Immature natural killer cell (primary cell): ENCODE measurements around the gene PNPLA5. TPM values are rescaled to one million over a fixed set of nuclear protein-coding genes. Genes with fewer than 3 reads are reported as not detected.

Experiments
- DNase-seq, 3 donors: peaks; one replicate each; pipeline ENCODE4 v3.0.0; 2022; ENCODE audit warnings: mixed read lengths in 1 of 3
- H3K27ac Mint-ChIP-seq, 6 donors: one replicate each; pipeline ENCODE4 v1.8.0; 2020; ENCODE audit warnings: mixed read lengths in 6 of 6, mild to moderate bottlenecking in 5 of 6, inconsistent platforms in 4 of 6, moderate library complexity in 3 of 6
- H3K27me3 Mint-ChIP-seq, 3 donors: one replicate each; pipeline ENCODE4 v1.8.0; 2020 to 2021; ENCODE audit warnings: low read depth in 3 of 3, mild to moderate bottlenecking in 3 of 3, mixed read lengths in 3 of 3, moderate library complexity in 3 of 3, inconsistent platforms in 1 of 3
- H3K36me3 Mint-ChIP-seq, 3 donors: one replicate each; pipeline ENCODE4 v1.8.0; 2020; ENCODE audit warnings: mixed read lengths in 3 of 3, inconsistent platforms in 2 of 3, mild to moderate bottlenecking in 2 of 3
- H3K4me1 Mint-ChIP-seq, 2 donors: one replicate each; pipeline ENCODE4 v1.8.0; 2020; ENCODE audit warnings: inconsistent platforms in 2 of 2, mild to moderate bottlenecking in 2 of 2, mixed read lengths in 2 of 2, moderate library complexity in 1 of 2
- H3K4me3 Mint-ChIP-seq, 5 donors: one replicate each; pipeline ENCODE4 v1.8.0; 2020; ENCODE audit warnings: mild to moderate bottlenecking in 5 of 5, mixed read lengths in 5 of 5, inconsistent platforms in 3 of 5, moderate library complexity in 3 of 5
- H3K9me3 Mint-ChIP-seq, 6 donors: one replicate each; pipeline ENCODE4 v1.8.0; 2020; ENCODE audit warnings: mild to moderate bottlenecking in 6 of 6, mixed read lengths in 6 of 6, inconsistent platforms in 4 of 6, moderate library complexity in 3 of 6
- polyA plus RNA-seq, 3 donors: library from polyadenylated mRNA; unstranded; fragments of 300-500 nt; fragmentation: Illumina TruSeq; gene quantifications; one replicate each; pipeline ENCODE4 v1.2.3, GENCODE V29; 2021

PNPLA5 gene
- polyA plus RNA-seq, 3 donors from 2014 or later, result not detected

DNA sequence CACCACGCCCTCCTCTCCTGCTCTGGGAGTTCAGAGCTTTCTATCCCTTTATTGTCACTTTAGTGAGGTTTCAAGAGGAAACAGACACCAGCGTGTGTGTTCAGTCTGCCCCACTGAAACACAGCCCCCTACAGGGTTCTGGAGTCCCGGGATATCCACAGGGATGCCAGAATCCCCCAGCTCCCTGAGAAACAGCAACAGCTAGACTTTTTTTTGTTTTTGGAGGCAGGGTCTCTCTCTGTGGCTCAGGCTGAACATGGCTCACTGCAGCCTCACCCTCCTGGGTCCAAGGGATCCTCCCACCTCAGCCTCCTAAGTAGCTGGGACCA, 39.9 kb downstream of the PNPLA5 start:
- no peak overlapping the region for H3K27ac Mint-ChIP-seq
- no peak for DNase-seq
- no peaks in the 10 kb centered on the region for H3K9me3 Mint-ChIP-seq
- no peaks in the 10 kb centered on the region for H3K4me1 Mint-ChIP-seq
- peaks cover 1 to 21% (median 7%) of the 10 kb centered on the region in 3 donors for H3K27me3 Mint-ChIP-seq
- H3K4me3 Mint-ChIP-seq, result no peak overlapping the region
- H3K36me3 Mint-ChIP-seq, result no peaks in the 10 kb centered on the region

DNA sequence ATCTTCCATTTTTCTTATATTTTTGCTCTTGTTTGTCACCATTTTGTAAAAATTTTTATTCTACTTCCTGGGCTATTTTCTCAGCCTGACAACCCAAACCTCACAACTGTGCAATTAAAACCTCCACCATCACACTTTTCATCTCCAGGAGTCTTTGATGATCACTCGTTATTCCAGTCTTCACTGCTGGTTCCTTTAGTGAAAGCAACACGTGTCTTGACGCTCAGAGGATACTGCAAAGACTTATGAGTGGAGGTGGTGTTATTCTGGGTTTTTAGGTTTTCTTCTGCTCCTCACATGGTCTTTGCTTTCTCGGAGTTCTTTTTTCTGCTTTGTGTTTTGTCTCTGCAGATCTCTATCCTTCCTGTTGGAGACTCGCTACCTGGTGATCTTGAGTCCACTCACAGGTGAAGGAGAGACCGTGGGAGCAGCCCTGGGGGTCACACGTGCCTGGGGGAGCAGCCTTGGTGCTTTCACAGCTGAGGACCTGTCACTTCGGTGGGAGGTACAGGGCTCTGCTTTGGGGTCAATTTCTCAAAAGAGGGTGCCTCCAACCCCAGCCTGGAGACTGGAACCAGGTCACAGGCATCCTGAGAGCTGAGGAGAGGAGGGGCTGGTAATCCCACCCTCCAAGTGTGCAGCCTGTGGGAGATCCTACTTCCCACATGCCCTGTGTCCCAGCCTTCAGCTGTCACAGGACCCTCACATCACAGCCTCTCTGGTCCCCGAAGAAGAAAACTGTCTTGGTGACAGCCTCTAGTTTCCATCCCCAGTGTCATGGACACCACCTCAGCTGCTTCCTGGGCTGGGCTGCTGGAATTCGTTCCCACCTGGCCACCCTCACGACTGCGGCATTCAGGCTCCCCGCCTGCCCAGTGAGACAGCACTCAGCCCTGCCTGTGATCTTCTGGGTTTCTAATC, 40.5 kb downstream of the PNPLA5 start:
- DNase-seq, result no peak
- no peaks in the 10 kb centered on the region for H3K4me1 Mint-ChIP-seq
- H3K27ac Mint-ChIP-seq, result no peak overlapping the region

GRCh38 chr22:43850529-43850928, 41.3 kb downstream of the PNPLA5 start:
- Mint-ChIP-seq H3K4me1 (no peaks in the 10 kb centered on the region), H3K27me3 (peaks cover 1 to 15% (median 3%) of the 10 kb centered on the region in 3 donors), H3K27ac (no peak overlapping the region), H3K9me3 (no peaks in the 10 kb centered on the region), H3K36me3 (no peaks in the 10 kb centered on the region), H3K4me3 (no peak overlapping the region)
- no peak for DNase-seq

More for the DNA sequence above, 40.5 kb downstream of the PNPLA5 start:
- H3K9me3 Mint-ChIP-seq, result no peaks in the 10 kb centered on the region
- peaks cover 3 to 21% (median 3%) of the 10 kb centered on the region in 3 donors for H3K27me3 Mint-ChIP-seq
- H3K4me3 Mint-ChIP-seq, result no peak overlapping the region
- H3K36me3 Mint-ChIP-seq, result no peaks in the 10 kb centered on the region

DNA sequence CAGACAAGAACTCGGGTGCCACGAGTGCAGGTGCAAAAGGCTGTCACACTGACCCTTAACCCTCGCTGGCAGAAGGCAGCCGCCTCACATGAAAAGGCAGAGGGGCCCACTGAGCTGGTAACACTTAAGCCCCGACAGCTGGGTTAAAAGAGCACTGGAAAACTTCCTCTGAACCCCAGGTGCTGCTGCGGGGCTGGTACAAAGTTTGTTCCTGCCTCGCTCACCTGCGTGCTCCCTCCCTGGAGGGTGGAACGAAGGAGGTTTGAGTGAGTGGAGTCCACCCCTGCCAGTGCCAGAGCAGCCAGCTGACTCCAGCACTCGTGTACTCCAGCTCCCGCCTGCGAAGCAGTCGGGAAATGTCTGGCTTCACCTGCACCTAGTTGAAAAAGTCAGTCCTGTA, 42.1 kb downstream of the PNPLA5 start:
- Mint-ChIP-seq H3K36me3 (no peaks in the 10 kb centered on the region), H3K9me3 (no peaks in the 10 kb centered on the region), H3K4me3 (no peak overlapping the region), H3K4me1 (no peaks in the 10 kb centered on the region), H3K27me3 (peaks cover 1 to 13% (median 2%) of the 10 kb centered on the region in 3 donors), H3K27ac (no peak overlapping the region)
- no peak for DNase-seq

GRCh38 chr22:43848366-43849171, 43.2 kb downstream of the PNPLA5 start:
- Mint-ChIP-seq H3K27ac (no peak overlapping the region), H3K4me1 (no peaks in the 10 kb centered on the region), H3K4me3 (no peak overlapping the region), H3K36me3 (no peaks in the 10 kb centered on the region), H3K27me3 (peaks cover 1 to 8% (median 2%) of the 10 kb centered on the region in 3 donors), H3K9me3 (no peaks in the 10 kb centered on the region)
- no peak for DNase-seq

- no peaks in the 10 kb centered on the region for H3K36me3 Mint-ChIP-seq
- H3K4me3 Mint-ChIP-seq, result no peak overlapping the region
- H3K27me3 Mint-ChIP-seq, result peaks cover 1 to 6% (median 2%) of the 10 kb centered on the region in 3 donors
- H3K4me1 Mint-ChIP-seq, result no peaks in the 10 kb centered on the region
- no peak overlapping the region for H3K27ac Mint-ChIP-seq
- no peak for DNase-seq
- H3K9me3 Mint-ChIP-seq, result no peaks in the 10 kb centered on the region
Observed at GRCh38 chr22:43847376-43848289, 44.2 kb downstream of the PNPLA5 start.

- no peaks in the 10 kb centered on the region for H3K9me3 Mint-ChIP-seq
- H3K27ac Mint-ChIP-seq, result no peak overlapping the region
- H3K4me3 Mint-ChIP-seq, result no peak overlapping the region
- H3K27me3 Mint-ChIP-seq, result peaks cover 0 to 6% (median 2%) of the 10 kb centered on the region in 3 donors
- no peaks in the 10 kb centered on the region for H3K36me3 Mint-ChIP-seq
- no peak for DNase-seq
- H3K4me1 Mint-ChIP-seq, result no peaks in the 10 kb centered on the region
Observed at GRCh38 chr22:43846966-43847365, 44.8 kb downstream of the PNPLA5 start.

DNA sequence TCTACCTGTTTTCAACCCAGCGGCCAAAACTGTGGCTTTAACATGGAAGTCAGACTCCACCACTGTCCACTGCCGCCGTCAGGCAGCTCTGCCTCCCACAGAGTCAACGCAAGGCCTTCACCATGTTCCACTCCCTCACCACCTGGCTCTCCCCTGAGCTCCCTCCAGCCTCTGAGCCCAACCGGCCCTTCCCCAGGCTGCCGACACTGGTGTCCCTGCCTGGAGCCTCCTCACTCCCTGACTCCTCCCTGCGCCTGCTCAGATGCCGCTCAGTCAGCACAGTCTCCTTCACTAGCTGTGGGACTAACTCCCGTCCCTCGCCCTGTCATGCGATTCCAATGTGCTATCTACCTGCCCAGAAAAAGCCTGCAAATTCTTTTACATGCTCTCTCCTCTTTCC, 45.8 kb downstream of the PNPLA5 start:
- no peaks in the 10 kb centered on the region for H3K36me3 Mint-ChIP-seq
- H3K27me3 Mint-ChIP-seq, result peaks cover 0 to 3% (median 2%) of the 10 kb centered on the region in 3 donors
- H3K9me3 Mint-ChIP-seq, result no peaks in the 10 kb centered on the region
- no peaks in the 10 kb centered on the region for H3K4me1 Mint-ChIP-seq
- DNase-seq, result no peak
- H3K27ac Mint-ChIP-seq, result no peak overlapping the region
- no peak overlapping the region for H3K4me3 Mint-ChIP-seq

GRCh38 chr22:43844560-43845545, 47.0 kb downstream of the PNPLA5 start:
- Mint-ChIP-seq H3K27me3 (peaks cover 0 to 2% (median 0%) of the 10 kb centered on the region in 3 donors), H3K27ac (no peak overlapping the region), H3K9me3 (no peaks in the 10 kb centered on the region), H3K36me3 (no peaks in the 10 kb centered on the region), H3K4me3 (no peak overlapping the region), H3K4me1 (no peaks in the 10 kb centered on the region)
- no peak for DNase-seq

DNA sequence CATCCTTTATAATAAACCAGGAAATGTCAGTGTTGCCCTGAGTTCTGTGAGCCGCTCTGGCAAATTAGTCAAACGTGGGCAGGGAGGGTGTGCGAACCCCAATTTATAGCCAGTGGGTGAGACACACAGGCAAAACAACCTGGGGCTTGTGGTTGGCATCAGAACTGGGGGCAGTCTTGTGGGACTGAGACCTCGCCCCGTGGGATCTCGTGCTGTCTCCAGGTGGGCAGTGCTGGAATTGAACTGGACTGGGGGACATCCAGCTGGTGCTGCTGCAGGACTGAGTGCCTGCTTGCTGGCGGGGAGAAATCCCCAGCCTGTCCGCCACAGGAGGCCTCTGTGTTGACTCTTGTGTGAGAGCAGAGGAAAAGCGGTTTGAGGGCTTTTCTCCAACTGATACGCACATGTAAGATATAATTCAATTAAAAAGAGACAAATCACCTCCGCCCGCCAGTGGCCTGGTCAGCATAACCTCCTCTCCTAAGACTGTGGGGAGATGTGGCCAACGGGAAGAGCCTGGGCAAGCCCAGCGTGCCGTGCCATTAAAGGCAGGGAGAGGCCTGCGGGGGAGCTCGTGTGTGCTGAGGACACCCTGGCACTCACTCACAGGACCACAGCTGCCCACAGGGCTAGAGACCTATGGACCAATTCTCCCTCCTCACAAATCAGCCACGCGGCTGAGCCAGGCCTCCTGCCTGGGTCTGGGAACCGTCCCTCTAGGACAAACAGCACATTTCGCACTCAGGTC, 47.9 kb downstream of the PNPLA5 start:
- DNase-seq, result no peak
- H3K27ac Mint-ChIP-seq, result no peak overlapping the region
- no peaks in the 10 kb centered on the region for H3K4me1 Mint-ChIP-seq
- H3K36me3 Mint-ChIP-seq, result no peaks in the 10 kb centered on the region
- H3K4me3 Mint-ChIP-seq, result no peak overlapping the region
- H3K9me3 Mint-ChIP-seq, result no peaks in the 10 kb centered on the region
- peaks cover 0 to 2% (median 0%) of the 10 kb centered on the region in 3 donors for H3K27me3 Mint-ChIP-seq

DNA sequence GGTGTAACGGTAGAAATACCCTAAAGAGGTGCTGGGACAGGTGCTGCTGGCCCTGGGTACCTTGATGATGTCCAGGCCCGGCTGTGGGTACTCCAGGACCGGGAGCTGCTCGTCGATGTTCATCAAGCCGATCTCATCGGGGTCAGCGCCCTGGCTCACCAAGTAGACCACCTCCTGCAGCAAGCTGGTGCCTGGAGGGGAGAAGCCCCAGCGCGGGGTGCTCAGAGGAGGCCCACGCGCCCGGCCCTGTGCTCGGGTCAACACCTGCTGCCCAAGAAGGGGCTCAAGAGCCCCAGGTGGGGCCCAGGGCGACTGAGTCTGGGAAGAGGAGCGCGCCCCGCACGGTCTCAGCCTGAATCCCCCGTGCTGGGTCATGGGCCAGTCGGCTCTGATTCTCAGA, 50.1 kb downstream of the PNPLA5 start:
- H3K4me1 Mint-ChIP-seq, result no peaks in the 10 kb centered on the region
- no peak for DNase-seq
- no peaks in the 10 kb centered on the region for H3K9me3 Mint-ChIP-seq
- no peaks in the 10 kb centered on the region for H3K36me3 Mint-ChIP-seq
- H3K27ac Mint-ChIP-seq, result no peak overlapping the region
- peaks cover 0 to under 1% (median 0%) of the 10 kb centered on the region in 3 donors for H3K27me3 Mint-ChIP-seq
- H3K4me3 Mint-ChIP-seq, result no peak overlapping the region

- no peaks in the 10 kb centered on the region for H3K9me3 Mint-ChIP-seq
- no peak overlapping the region for H3K27ac Mint-ChIP-seq
- H3K4me3 Mint-ChIP-seq, result no peak overlapping the region
- no peaks in the 10 kb centered on the region for H3K36me3 Mint-ChIP-seq
- no peaks in the 10 kb centered on the region for H3K4me1 Mint-ChIP-seq
- no peaks in the 10 kb centered on the region for H3K27me3 Mint-ChIP-seq
- DNase-seq, result no peak
Observed at GRCh38 chr22:43840851-43841250, 51.0 kb downstream of the PNPLA5 start.
